ENCODE results near the gene ALG9. TPM values are rescaled to one million over a fixed set of nuclear protein-coding genes. Genes with fewer than 3 reads are reported as not detected.

The ALG9 gene
- total RNA-seq, 1 donor from 2014 or later: 55.5 TPM

DNA sequence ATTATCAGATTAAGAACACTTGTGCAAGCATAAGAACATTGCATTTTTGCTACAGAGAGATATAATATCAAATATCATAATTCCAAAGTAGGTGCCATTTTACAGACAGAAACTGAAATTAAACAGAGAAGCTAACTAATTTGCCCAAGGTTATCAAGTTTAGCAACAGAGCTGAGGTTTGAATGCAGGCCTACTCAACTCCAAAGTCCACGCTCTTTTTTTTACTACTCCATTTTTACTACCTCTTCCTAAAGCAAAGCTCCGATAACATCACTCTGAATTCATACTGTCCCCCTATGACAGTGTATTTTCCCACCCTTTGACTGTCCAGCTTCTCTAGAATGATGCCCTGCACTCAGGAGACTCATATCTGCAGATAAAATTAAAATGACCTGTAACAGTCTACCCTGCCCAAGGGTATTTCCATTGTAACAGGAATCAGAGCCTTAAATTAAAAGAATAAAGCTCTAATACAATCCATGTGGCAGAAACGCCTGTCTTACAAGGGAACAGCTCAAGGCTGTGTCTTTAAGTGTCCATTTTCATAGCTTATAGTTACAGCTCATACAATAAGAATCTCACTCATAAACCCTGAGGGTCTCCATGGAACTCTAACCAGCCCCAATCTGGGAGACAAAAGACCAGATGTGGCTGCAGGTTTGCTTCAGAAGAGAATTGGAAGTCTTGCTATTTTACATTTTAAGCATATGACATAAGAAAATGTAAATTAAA is 36.8 kb downstream of the ALG9 start:
- TF ChIP-seq CTCF (conservative IDR thresholded peaks at IDR 0.05): no peak
- Mint-ChIP-seq H3K27ac (ENCODE audit: unreplicated experiment) (no peak overlapping the region), H3K4me1 (no peaks in the 10 kb centered on the region), H3K27me3 (ENCODE audit: low read depth) (no peaks in the 10 kb centered on the region), H3K36me3 (ENCODE audit: low read depth) (peaks cover 3% of the 10 kb centered on the region), H3K9me3 (no peaks in the 10 kb centered on the region), H3K4me3 (no peak overlapping the region)
- DNase-seq (ENCODE audit: low read depth, low spot score): no peak

- H3K4me1 Mint-ChIP-seq: no peaks in the 10 kb centered on the region
- peaks cover 3% of the 10 kb centered on the region for H3K36me3 Mint-ChIP-seq (ENCODE audit: low read depth)
- H3K27me3 Mint-ChIP-seq (ENCODE audit: low read depth): no peaks in the 10 kb centered on the region
- TF ChIP-seq CTCF (conservative IDR thresholded peaks at IDR 0.05): no peak
- no peak overlapping the region for H3K27ac Mint-ChIP-seq (ENCODE audit: unreplicated experiment)
- DNase-seq (ENCODE audit: low read depth, low spot score): no peak
- H3K9me3 Mint-ChIP-seq: no peaks in the 10 kb centered on the region
- no peak overlapping the region for H3K4me3 Mint-ChIP-seq
Measured at GRCh38 chr11:111833524-111833923, 37.9 kb downstream of the ALG9 start.

- Mint-ChIP-seq H3K4me3 (no peak overlapping the region), H3K4me1 (no peaks in the 10 kb centered on the region), H3K27ac (ENCODE audit: unreplicated experiment) (no peak overlapping the region), H3K9me3 (no peaks in the 10 kb centered on the region), H3K27me3 (ENCODE audit: low read depth) (no peaks in the 10 kb centered on the region), H3K36me3 (ENCODE audit: low read depth) (no peaks in the 10 kb centered on the region)
- no peak for TF ChIP-seq CTCF (conservative IDR thresholded peaks at IDR 0.05)
- DNase-seq (ENCODE audit: low read depth, low spot score): no peak
Measured at GRCh38 chr11:111829185-111829968, 42.0 kb downstream of the ALG9 start.

- H3K4me3 Mint-ChIP-seq: no peak overlapping the region
- H3K9me3 Mint-ChIP-seq: no peaks in the 10 kb centered on the region
- no peak overlapping the region for H3K27ac Mint-ChIP-seq (ENCODE audit: unreplicated experiment)
- TF ChIP-seq CTCF (conservative IDR thresholded peaks at IDR 0.05): no peak
- H3K4me1 Mint-ChIP-seq: no peaks in the 10 kb centered on the region
- H3K36me3 Mint-ChIP-seq (ENCODE audit: low read depth): no peaks in the 10 kb centered on the region
- no peaks in the 10 kb centered on the region for H3K27me3 Mint-ChIP-seq (ENCODE audit: low read depth)
- DNase-seq (ENCODE audit: low read depth, low spot score): no peak
Measured at GRCh38 chr11:111826322-111826950, 44.9 kb downstream of the ALG9 start.

GRCh38 chr11:111823629-111824028 is 47.8 kb downstream of the ALG9 start:
- H3K9me3 Mint-ChIP-seq: no peaks in the 10 kb centered on the region
- H3K36me3 Mint-ChIP-seq (ENCODE audit: low read depth): no peaks in the 10 kb centered on the region
- no peak for TF ChIP-seq CTCF (conservative IDR thresholded peaks at IDR 0.05)
- H3K27ac Mint-ChIP-seq (ENCODE audit: unreplicated experiment): no peak overlapping the region
- DNase-seq (ENCODE audit: low read depth, low spot score): no peak
- H3K4me3 Mint-ChIP-seq: no peak overlapping the region
- H3K4me1 Mint-ChIP-seq: no peaks in the 10 kb centered on the region
- no peaks in the 10 kb centered on the region for H3K27me3 Mint-ChIP-seq (ENCODE audit: low read depth)

Measured in neural crest cell (in vitro differentiated cells).